Activated CD8-positive, alpha-beta memory T cell treated with anti-CD3 and anti-CD28 coated beads for 48 hours (primary cell): ENCODE results near the gene SPAG16.
"Not testable (repeated sequence)": the region's sequence is repeated elsewhere in the genome, so short reads cannot be mapped to it uniquely, and the experiment has no call there.

Source experiments
- DNase-seq, 3 experiments: peaks; one replicate each; pipeline ENCODE4 v3.0.0-alpha.2; 2020; ENCODE audit warnings: low read depth in 2 of 3, low spot score in 2 of 3

Gene SPAG16

GRCh38 chr2:213980883-213981282, 696.6 kb downstream of the SPAG16 start:
- DNase-seq = no peak

GRCh38 chr2:213989207-213989606, 704.9 kb downstream of the SPAG16 start:
- no peak for DNase-seq

DNA sequence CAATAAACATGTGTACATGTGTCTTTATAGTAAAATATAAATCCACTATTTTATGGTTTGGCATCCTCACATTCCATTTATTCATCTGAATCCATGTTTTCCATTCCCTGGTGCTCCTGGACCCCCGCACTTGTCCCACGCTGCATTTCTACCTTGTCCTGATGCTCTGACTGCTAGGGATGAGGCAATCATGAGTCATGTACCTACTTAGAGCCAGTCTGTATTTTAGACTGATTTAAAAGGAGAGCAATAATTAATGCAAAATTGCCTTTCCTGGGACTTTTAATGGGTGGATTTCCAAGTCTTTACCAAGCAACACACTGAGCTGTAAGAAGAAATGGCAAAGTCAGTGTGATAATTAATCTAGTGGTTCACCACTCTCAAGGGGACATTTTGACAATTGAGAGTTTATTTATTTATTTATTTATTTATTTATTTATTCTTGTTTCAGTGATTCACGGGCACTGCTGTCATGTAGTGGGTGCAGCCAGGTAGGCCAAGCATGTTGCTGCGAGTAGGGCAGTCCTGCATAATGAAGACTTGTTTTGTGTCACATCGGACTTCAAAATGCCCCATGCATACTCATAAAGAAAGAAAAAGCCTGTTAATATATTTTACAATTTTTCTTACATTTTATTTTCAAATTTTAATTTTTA, 707.3 kb downstream of the SPAG16 start:
- DNase-seq = no peak

- DNase-seq = no peak
These were observed 711.3 kb downstream of the SPAG16 start for GRCh38 chr2:213995400-213996105.

GRCh38 chr2:213998976-213999375, 714.7 kb downstream of the SPAG16 start:
- not testable (repeated sequence) for DNase-seq

- no peak for DNase-seq
These were observed 720.2 kb downstream of the SPAG16 start for GRCh38 chr2:214004463-214004862.

GRCh38 chr2:214005337-214005736, 721.1 kb downstream of the SPAG16 start:
- no peak for DNase-seq

GRCh38 chr2:214006601-214007000, 722.3 kb downstream of the SPAG16 start:
- no peak for DNase-seq

DNA sequence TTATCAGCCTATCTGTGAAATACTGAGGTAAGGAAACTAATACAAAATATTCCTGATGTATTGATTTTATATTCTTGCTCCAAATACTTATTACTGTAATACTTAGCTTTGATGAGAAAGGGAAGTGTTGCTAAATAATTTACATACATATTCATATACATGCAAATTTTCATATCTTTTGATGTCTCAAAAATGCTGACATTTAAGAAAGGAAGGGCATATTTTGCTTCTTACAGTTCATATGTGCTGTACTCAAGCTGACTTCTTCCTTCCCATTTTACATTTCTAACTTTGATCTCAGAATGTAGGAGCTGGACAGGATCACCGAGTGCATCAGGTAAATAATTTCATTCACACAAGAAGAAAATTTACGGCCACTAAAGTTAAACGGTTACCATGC, 727.4 kb downstream of the SPAG16 start:
- no peak for DNase-seq

- no peak for DNase-seq
These were observed 730.4 kb downstream of the SPAG16 start for GRCh38 chr2:214014551-214015220.

- DNase-seq = no peak
These were observed 735.1 kb downstream of the SPAG16 start for GRCh38 chr2:214019229-214019972.

DNA sequence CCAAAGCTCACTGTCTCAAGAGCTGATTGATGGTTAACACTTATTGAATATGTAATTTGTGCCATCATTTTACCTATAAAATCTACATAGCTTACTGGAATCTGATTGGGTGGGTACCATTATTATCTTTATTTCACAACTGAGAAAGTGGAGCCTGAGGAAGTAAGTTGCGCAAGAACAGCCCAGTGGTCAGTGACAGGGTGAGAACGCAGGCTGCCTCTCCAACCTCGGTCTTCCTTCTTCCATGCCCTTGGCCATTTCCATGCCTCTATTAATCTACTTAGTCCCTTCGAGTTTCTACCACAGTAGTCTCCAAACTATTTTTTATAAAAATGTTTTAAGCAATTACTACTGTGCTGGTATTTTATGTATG, 735.7 kb downstream of the SPAG16 start:
- no peak for DNase-seq

- DNase-seq = no peak
These were observed 744.9 kb downstream of the SPAG16 start for GRCh38 chr2:214029190-214029589.

DNA sequence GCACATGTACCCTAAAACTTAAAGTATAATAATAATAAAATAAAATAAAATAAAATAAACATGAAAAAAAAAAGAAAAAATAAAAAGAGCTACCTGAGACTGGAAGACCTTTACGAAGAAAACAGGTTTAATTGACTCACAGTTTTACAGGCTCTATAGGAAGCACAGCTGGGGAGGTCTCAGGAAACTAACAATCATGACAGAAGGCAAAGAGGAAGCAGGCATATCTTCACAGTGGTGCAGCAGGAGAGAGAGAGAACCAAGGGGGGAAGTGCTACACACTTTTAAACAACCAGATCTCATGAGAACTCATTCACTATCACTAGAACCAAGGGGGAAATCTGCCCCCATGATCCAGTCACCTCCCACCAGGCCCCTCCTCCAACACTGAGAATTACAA, 747.3 kb downstream of the SPAG16 start:
- DNase-seq = no peak

DNA sequence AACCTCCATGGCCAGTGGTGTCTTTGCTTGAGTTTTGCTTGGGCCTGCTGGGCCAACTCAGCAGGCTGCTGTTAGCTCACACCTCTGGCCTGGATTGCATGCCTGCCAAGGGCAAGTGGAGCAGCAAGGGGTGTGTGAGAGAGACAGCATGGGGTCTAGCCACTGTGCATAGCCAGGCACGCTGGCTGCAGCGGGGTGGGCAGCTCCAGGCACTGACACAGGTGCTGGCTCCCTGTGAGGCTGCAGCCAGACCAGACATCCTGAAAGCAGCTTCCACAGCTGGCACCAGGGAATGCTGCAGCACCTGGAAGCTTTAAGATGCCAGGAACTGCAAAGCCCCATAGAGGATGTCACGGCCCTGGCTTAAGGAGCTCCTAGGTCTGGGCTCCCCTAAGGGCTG, 750.2 kb downstream of the SPAG16 start:
- DNase-seq = no peak

DNA sequence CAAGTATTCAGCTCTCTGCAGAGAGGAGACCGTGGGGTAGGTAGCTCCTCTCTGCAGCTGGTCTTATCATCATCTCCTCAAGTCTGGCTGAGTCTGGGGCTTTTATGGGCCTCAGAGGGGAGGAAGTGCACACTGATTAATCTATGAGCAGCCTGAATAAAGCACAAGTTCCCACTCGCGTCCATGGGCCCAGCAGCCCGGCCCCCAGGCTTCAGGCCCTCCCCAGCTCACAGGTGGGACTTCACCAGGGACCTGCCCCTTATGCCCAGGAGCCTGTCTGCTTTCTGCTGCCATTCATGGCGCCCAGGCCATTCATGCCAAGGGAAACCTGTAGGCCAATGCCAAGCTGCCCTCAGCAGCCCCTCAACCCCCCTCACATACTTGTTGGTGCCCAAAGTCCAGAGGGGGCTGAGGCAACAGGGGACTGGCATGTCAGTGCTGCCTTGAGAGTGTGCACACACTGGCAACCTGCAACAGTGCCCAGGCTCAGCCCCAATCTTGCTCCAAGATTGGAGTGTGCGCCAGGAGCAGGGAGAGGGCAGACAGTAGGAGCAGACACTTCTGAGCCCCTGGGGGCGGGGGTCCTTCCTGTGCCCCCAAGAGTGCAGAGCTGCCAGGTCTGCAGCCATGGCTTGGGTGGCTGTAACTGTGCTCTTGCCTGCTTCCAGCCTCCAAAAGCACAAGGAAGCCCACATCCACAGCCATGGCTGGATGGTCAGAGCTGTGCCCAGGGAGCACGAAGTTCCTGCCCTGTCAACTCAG, 751.0 kb downstream of the SPAG16 start:
- DNase-seq = no peak

DNA sequence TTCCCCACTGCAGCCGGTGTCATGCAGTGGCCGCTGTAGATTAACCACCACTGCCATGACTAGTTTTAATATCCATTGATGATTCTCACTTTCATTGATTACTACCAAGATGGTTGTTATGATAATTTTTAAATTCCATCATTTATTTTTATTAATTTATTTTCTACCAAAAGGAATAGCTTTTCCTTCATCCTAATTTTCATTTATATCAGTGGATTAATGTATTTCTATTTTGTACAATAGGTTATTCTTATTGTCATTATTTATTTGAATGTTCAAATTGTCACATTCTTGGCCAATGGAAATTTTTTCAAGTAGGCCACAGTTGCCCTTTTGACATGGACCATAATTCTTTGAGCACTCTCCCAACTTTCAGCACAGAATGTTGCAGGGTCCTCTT, 751.7 kb downstream of the SPAG16 start:
- no peak for DNase-seq

GRCh38 chr2:214038186-214038585, 753.9 kb downstream of the SPAG16 start:
- no peak for DNase-seq

GRCh38 chr2:214050731-214051130, 766.5 kb downstream of the SPAG16 start:
- no peak for DNase-seq

- DNase-seq = no peak
These were observed 767.3 kb downstream of the SPAG16 start for GRCh38 chr2:214051585-214051984.

GRCh38 chr2:214052235-214052634, 768.0 kb downstream of the SPAG16 start:
- DNase-seq = no peak
